GM12878 (cell line): ENCODE measurements around the gene MARCHF6. TPM values are rescaled to one million over a fixed set of nuclear protein-coding genes. Genes with fewer than 3 reads are reported as not detected.

ENCODE experiments used
- ATAC-seq: fragments of 200-7000 bp; cut with Tn5 transposase; 3 replicates; pipeline ENCODE4 v1.9.1; 2020; ENCODE audit warnings: mild to moderate bottlenecking, moderate library complexity
- BruUV-seq: library from RNA; stranded (reverse); fragments of 400-500 nt; replicated peaks from 2 replicates; lab custom pipeline; 2021; lab: Mats Ljungman, UMichigan
- CTCF ChIA-PET: fragments of 300-600 bp; sonication (Branson Sonifier 250); formaldehyde crosslinking; extraction: SDS; loops from one replicate; lab custom pipeline; 2021; ENCODE audit warnings: inconsistent platforms; lab: Yijun Ruan, JAX
- POLR2A ChIA-PET: fragments of 350-600 bp; formaldehyde crosslinking; extraction: SDS; loops from one replicate; lab custom pipeline; 2021; ENCODE audit warnings: inconsistent platforms; lab: Charles Lee
- RAD21 ChIA-PET: fragments of 300-600 bp; sonication (Branson Sonifier 250); formaldehyde crosslinking; loops from one replicate; lab custom pipeline; 2023; ENCODE audit warnings: antibody characterized with exemption; ENCODE audit not compliant: unreplicated experiment; lab: Charles Lee
- SMC1A ChIA-PET: fragments of 300-600 bp; sonication (Branson Sonifier 250); formaldehyde crosslinking; loops from one replicate; lab custom pipeline; 2023; ENCODE audit not compliant: unreplicated experiment, uncharacterized antibody; lab: Charles Lee
- DNase-seq: peaks from one replicate; pipeline ENCODE4 v3.0.0-alpha.2; 2011; ENCODE audit warnings: low read depth, low spot score
- FAIRE-seq: peaks from 3 replicates; lab custom pipeline; 2011; peaks lifted over from hg19 to GRCh38; lab: Jason Lieb, UNC
- H2AFZ ChIP-seq: 2 replicates; pipeline ENCODE4 v1.6.0; 2011; ENCODE audit warnings: low read depth, low read length, control low read depth; ENCODE audit not compliant: control insufficient read depth
- H3K27ac ChIP-seq: 2 replicates; pipeline ENCODE4 v1.5.1; 2011; ENCODE audit warnings: control low read depth; ENCODE audit not compliant: control insufficient read depth, insufficient read depth
- H3K27me3 ChIP-seq, 2 experiments: replicated peaks in 1 of 2; 2 replicates each; pipeline versions ENCODE4 v1.6.0 to v1.6.1; 2011; ENCODE audit warnings: low read length in 1 of 2; ENCODE audit not compliant: control insufficient read depth in 2 of 2, insufficient read depth in 2 of 2
- H3K36me3 ChIP-seq, 2 experiments: 2 replicates each; pipeline ENCODE4 v1.5.1; 2011; ENCODE audit warnings: low read length in 1 of 2; ENCODE audit not compliant: control insufficient read depth in 2 of 2, insufficient read depth in 2 of 2
- H3K4me1 ChIP-seq: 2 replicates; pipeline ENCODE4 v1.6.1; 2011; ENCODE audit warnings: mild to moderate bottlenecking, low read length, moderate library complexity, mixed read lengths; ENCODE audit not compliant: control insufficient read depth, insufficient read depth
- H3K4me2 ChIP-seq: 2 replicates; pipeline ENCODE4 v1.6.0; 2011; ENCODE audit warnings: control low read depth; ENCODE audit not compliant: control insufficient read depth, insufficient read depth
- H3K4me3 ChIP-seq: fragments of 200-600 bp; sonication (generic); 2 replicates; pipeline ENCODE4 v1.5.1; 2016
- H3K79me2 ChIP-seq: 2 replicates; pipeline ENCODE4 v1.6.0; 2011; ENCODE audit warnings: low read length; ENCODE audit not compliant: control insufficient read depth, insufficient read depth
- H3K9ac ChIP-seq: 2 replicates; pipeline ENCODE4 v1.8.0; 2011; ENCODE audit warnings: low read length, control low read depth, mixed read lengths; ENCODE audit not compliant: control insufficient read depth, insufficient read depth
- H3K9me3 ChIP-seq: replicated peaks from 3 replicates; pipeline ENCODE4 v1.5.1; 2011; ENCODE audit warnings: mild to moderate bottlenecking, low read length; ENCODE audit not compliant: control insufficient read depth, insufficient read depth
- H4K20me1 ChIP-seq: 2 replicates; pipeline ENCODE4 v1.6.0; 2011; ENCODE audit not compliant: control insufficient read depth, insufficient read depth
- CHD1 ChIP-seq: IDR thresholded peaks from 2 replicates; pipeline ENCODE4 v1.6.1; 2012; ENCODE audit warnings: low read depth, low read length, improper control_type of control experiment
- MTA3 ChIP-seq: IDR thresholded peaks from 2 replicates; pipeline ENCODE4 v1.6.1; 2012; ENCODE audit warnings: low read length, inconsistent platforms, borderline replicate concordance
- SUZ12 ChIP-seq: fragments of 200-600 bp; sonication (generic); IDR thresholded peaks from one replicate; pipeline ENCODE4 v1.6.1; 2018; ENCODE audit warnings: antibody characterized with exemption, mild to moderate bottlenecking; ENCODE audit not compliant: unreplicated experiment
- TCF12 ChIP-seq: IDR thresholded peaks from 2 replicates; pipeline ENCODE4 v1.6.1; 2011; ENCODE audit warnings: low read depth, mild to moderate bottlenecking, low read length
- WGBS: methylation state at CpG from one replicate; pipeline ENCODE4 v1.1.6; 2016; ENCODE audit warnings: low lambda C conversion rate; ENCODE audit not compliant: insufficient replicate concordance, insufficient coverage; ENCODE audit errors: missing lambda C conversion rate; 5-methylcytosine and 5-hydroxymethylcytosine counted together
- in situ Hi-C: fragments of 300-500 bp; cut with MboI; formaldehyde crosslinking; loops from 9 replicates; pipeline ENCODE4 v1.14.3; 2018; ENCODE audit warnings: mixed read lengths
- intact Hi-C: fragments of 100-400 bp; cut with micrococcal nuclease; formaldehyde crosslinking; loops from one replicate; pipeline ENCODE4 v1.14.2; 2022; ENCODE audit not compliant: unreplicated experiment
- polyA plus RNA-seq, 11 experiments: library from polyadenylated mRNA; depleted of rRNA in 4 of 11; unstranded in 6 of 11; stranded (reverse) in 5 of 11; fragments of >200 nt; fragmentation: Nextera tagmentation in 4 of 11; fragmentation: Illumina TruSeq in 1 of 11; extraction: Ambion mirVana in 4 of 11; extraction: Trizol in 1 of 11; gene quantifications; 1 replicate in 1 of 11; 2 replicates in 10 of 11; pipeline versions ENCODE4 v1.2.1 to v1.2.3, GENCODE V29; 2011 to 2016; ENCODE audit warnings: inconsistent platforms in 2 of 11, missing spikeins in 2 of 11, low read depth in 1 of 11
- total RNA-seq, 4 experiments: library from RNA; depleted of rRNA in 3 of 4; stranded (reverse); fragments of >200 nt in 3 of 4; fragmentation: Illumina TruSeq in 1 of 4; extraction: Trizol in 1 of 4; gene quantifications; 2 replicates each; pipeline versions ENCODE4 v1.2.1 to v1.2.3, GENCODE V29; 2013 to 2021

Gene MARCHF6
- total and polyA plus RNA-seq, 10 of the 15 experiments (the other 5 are each of a cell fraction or from before 2014, with no cell fraction given) = 39.1 to 172 (median 61.0) TPM

DNA sequence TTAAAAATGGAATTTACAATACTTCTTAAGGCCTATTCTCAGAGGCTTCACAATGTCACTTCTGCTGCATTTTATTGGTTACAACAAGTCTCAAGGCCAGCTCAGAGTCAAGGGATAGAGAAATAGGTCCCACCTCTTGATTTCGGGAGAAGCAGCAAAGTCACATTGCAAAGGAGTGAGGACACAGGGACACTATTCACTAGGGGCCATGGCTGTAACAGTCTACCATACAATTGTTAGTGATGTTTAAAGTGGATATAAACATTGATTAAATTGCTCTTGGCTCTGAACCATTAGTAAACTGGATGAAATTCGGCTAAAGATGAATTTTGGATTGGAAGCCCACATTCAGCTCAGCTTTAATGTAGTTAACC lies 24.1 kb upstream of the MARCHF6 start:
- Histone ChIP-seq H3K9ac (no peak overlapping the region), H3K36me3 (no peaks in the 10 kb centered on the region), H3K4me2 (no peak overlapping the region), H3K9me3 (no peaks in the 10 kb centered on the region), H3K79me2 (no peaks in the 10 kb centered on the region), H4K20me1 (no peaks in the 10 kb centered on the region), H2AFZ (no peak overlapping the region), H3K27me3 (peaks cover 0 to 10% of the 10 kb centered on the region in 2 experiments; a peak in 2 of 4 replicates), H3K4me3 (no peak overlapping the region), H3K27ac (no peak overlapping the region), H3K4me1 (no peaks in the 10 kb centered on the region)
- FAIRE-seq = no peak
- 13% methylated on average over 2 of the region's 2 CpGs for WGBS
- ATAC-seq = no peak
- ChIA-PET CTCF (no interaction called here), RAD21 (no interaction called here), SMC1A (interaction anchor here (1.1 to 1.3 kb wide), 2 partner anchors 46 to 279 kb away, joined by 3 read pairs; no protein-coding TSS in a partner anchor), POLR2A (no interaction called here)
- BruUV-seq = no TSS peak
- DNase-seq = no peak
- intact Hi-C loops = no loop called here
- TF ChIP-seq MTA3 (no peak), CHD1 (no peak), SUZ12 (no peak)
- TF ChIP-seq, all 136 proteins: peak for 0
- in situ Hi-C loops = no loop called here

DNA sequence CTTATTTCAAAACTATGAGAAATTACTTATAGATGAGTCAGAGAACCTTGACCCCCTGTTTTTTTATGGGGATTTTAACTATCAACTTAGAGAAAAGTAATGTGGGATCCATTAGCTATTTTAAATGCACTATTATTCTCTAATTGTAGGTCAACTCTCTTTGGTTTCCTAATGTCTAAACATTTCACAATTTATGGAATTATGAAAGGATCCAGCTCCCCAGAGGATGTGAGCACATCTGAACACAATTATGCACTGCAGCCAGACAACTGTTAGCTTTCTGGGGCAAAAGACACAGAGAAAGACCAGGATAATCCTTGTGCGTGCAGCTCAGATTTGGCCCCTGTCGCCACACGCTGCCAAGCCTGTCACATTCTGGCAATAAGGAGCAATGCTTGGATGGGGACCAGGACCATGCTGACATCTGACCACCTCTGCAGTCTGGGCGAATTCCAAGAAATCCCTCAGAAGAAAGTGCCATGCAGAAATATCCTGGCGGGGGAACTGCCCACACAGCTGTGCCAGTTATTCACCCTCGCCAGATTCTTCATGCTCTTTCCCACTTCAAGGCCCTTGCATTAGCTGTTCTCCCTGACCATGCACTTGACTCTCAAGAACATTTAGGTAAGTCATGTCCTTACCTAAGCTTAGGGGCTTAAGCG lies 23.5 kb upstream of the MARCHF6 start:
- ATAC-seq = no peak
- WGBS = 66% methylated on average over 7 of the region's 7 CpGs

More for the DNA sequence above, 23.5 kb upstream of the MARCHF6 start:
- ChIA-PET SMC1A (interaction anchor here (1.1 kb wide), 1 partner anchor 279 kb away, joined by 3 read pairs; no protein-coding TSS in a partner anchor), RAD21 (no interaction called here), CTCF (no interaction called here), POLR2A (no interaction called here)
- H3K27me3 ChIP-seq = peaks cover 0 to 10% of the 10 kb centered on the region in 2 experiments; a peak in 2 of 4 replicates
- DNase-seq (no peak), FAIRE-seq (no peak)
- no peak overlapping the region for H2AFZ ChIP-seq
- no peak overlapping the region for H3K27ac ChIP-seq
- no peaks in the 10 kb centered on the region for H3K79me2 ChIP-seq
- in situ Hi-C loops (no loop called here), intact Hi-C loops (no loop called here)
- H3K36me3 ChIP-seq = no peaks in the 10 kb centered on the region
- H3K9me3 ChIP-seq = no peaks in the 10 kb centered on the region
- no peak overlapping the region for H3K9ac ChIP-seq
- no peak overlapping the region for H3K4me2 ChIP-seq
- no peaks in the 10 kb centered on the region for H3K4me1 ChIP-seq
- no peaks in the 10 kb centered on the region for H4K20me1 ChIP-seq
- H3K4me3 ChIP-seq = no peak overlapping the region
- no TSS peak for BruUV-seq
- no peak for TF ChIP-seq TCF12
